ENCODE results near the gene MICA. TPM values are rescaled to one million over a fixed set of nuclear protein-coding genes. Genes with fewer than 3 reads are reported as not detected.

MICA gene
- total and polyA plus RNA-seq, 9 of the 15 experiments (the other 6 are each of a cell fraction or from before 2014, with no cell fraction given): 11.8 to 24.6 (median 16.7) TPM

GRCh38 chr6:31362751-31363150 is 40.6 kb upstream of the MICA start:
- FAIRE-seq: no peak
- Histone ChIP-seq H3K27ac (ENCODE audit: extremely low read depth, low read depth, low read length) (no peak overlapping the region), H3K4me1 (replicated peaks in 1 of 2; ENCODE audit: control insufficient read depth in 2 of 2, insufficient read depth in 2 of 2, low read length in 2 of 2) (no peaks in the 10 kb centered on the region), H3K27me3 (ENCODE audit: control insufficient read depth in 2 of 2, insufficient read depth in 2 of 2, low read length in 2 of 2) (peaks cover 20 to 23% of the 10 kb centered on the region in 2 experiments), H3K9me1 (ENCODE audit: control insufficient read depth, insufficient read depth, low read length) (no peaks in the 10 kb centered on the region), H4K20me1 (replicated peaks; ENCODE audit: control insufficient read depth, insufficient read depth, low read length) (no peaks in the 10 kb centered on the region), H2AFZ (ENCODE audit: low read depth, low read length) (no peak overlapping the region), H3K9me3 (replicated peaks; ENCODE audit: control insufficient read depth, insufficient read depth, low read depth, low read length) (no peaks in the 10 kb centered on the region), H3K36me3 (ENCODE audit: control insufficient read depth, insufficient read depth, low read length) (no peaks in the 10 kb centered on the region), H3K9ac (ENCODE audit: insufficient read depth in 1 of 2, low read depth in 2 of 2, low read length in 2 of 2) (no peak overlapping the region), H3K4me2 (ENCODE audit: insufficient read depth, low read length) (no peak overlapping the region), H3K79me2 (ENCODE audit: control insufficient read depth, insufficient read depth, low read length) (no peaks in the 10 kb centered on the region), H3K4me3 (no peak overlapping the region)
- no TSS peak for BruUV-seq (replicated peaks)
- ATAC-seq: no peak
- ChIA-PET CTCF (ENCODE audit: low intra/inter-chr PET ratio) (no interaction called here), POLR2A (interaction anchor here (0.6 kb wide), 1 partner anchor 252 kb away, joined by 3 read pairs; no protein-coding TSS in a partner anchor)
- intact Hi-C loops (cut with micrococcal nuclease): no loop called here
- in situ Hi-C loops (cut with MboI): no loop called here
- WGBS (ENCODE audit: insufficient coverage, low coverage, missing lambda C conversion rate): under 1% methylated on average over 5 of the region's 5 CpGs
- no peak for TF ChIP-seq SMAD4 (CRISPR knock-in tag; conservative IDR thresholded peaks at IDR 0.05)
- TF ChIP-seq SAFB (IDR thresholded peaks at IDR 0.05; ENCODE audit: borderline replicate concordance, low read depth, low read length): no peak
- TF ChIP-seq FOS (IDR thresholded peaks at IDR 0.05; ENCODE audit: extremely low read depth, insufficient read length): no peak
- TF ChIP-seq RBFOX2 (IDR thresholded peaks at IDR 0.05; ENCODE audit: low read depth, low read length): no peak
- no peak for TF ChIP-seq NR3C1 (CRISPR knock-in tag; IDR thresholded peaks at IDR 0.05)
- no peak for TF ChIP-seq ZNF668 (CRISPR knock-in tag; IDR thresholded peaks at IDR 0.05)
- no peak for TF ChIP-seq DNMT1 (IDR thresholded peaks at IDR 0.05)
- no peak for TF ChIP-seq MIER1 (IDR thresholded peaks at IDR 0.05; ENCODE audit: low read depth)
- DNase-seq (ENCODE audit: extremely low read depth in 1 of 4, low spot score in 3 of 4): no peak

- H3K9ac ChIP-seq (ENCODE audit: insufficient read depth in 1 of 2, low read depth in 2 of 2, low read length in 2 of 2): no peak overlapping the region
- FAIRE-seq (no peak), DNase-seq (ENCODE audit: extremely low read depth in 1 of 4, low spot score in 3 of 4) (no peak), ATAC-seq (no peak)
- H3K4me2 ChIP-seq (ENCODE audit: insufficient read depth, low read length): no peak overlapping the region
- no peak overlapping the region for H2AFZ ChIP-seq (ENCODE audit: low read depth, low read length)
- no peaks in the 10 kb centered on the region for H3K9me1 ChIP-seq (ENCODE audit: control insufficient read depth, insufficient read depth, low read length)
- intact Hi-C loops (cut with micrococcal nuclease): no loop called here
- H3K9me3 ChIP-seq (replicated peaks; ENCODE audit: control insufficient read depth, insufficient read depth, low read depth, low read length): no peaks in the 10 kb centered on the region
- H4K20me1 ChIP-seq (replicated peaks; ENCODE audit: control insufficient read depth, insufficient read depth, low read length): no peaks in the 10 kb centered on the region
- H3K4me1 ChIP-seq (replicated peaks in 1 of 2; ENCODE audit: control insufficient read depth in 2 of 2, insufficient read depth in 2 of 2, low read length in 2 of 2): no peaks in the 10 kb centered on the region
- H3K27ac ChIP-seq (ENCODE audit: extremely low read depth, low read depth, low read length): no peak overlapping the region
- in situ Hi-C loops (cut with MboI): no loop called here
- CTCF ChIA-PET (ENCODE audit: low intra/inter-chr PET ratio): no interaction called here
- H3K79me2 ChIP-seq (ENCODE audit: control insufficient read depth, insufficient read depth, low read length): no peaks in the 10 kb centered on the region
- BruUV-seq (replicated peaks): no TSS peak
- H3K4me3 ChIP-seq: no peak overlapping the region
- no peaks in the 10 kb centered on the region for H3K36me3 ChIP-seq (ENCODE audit: control insufficient read depth, insufficient read depth, low read length)
- H3K27me3 ChIP-seq (ENCODE audit: control insufficient read depth in 2 of 2, insufficient read depth in 2 of 2, low read length in 2 of 2): peaks cover 18 to 23% of the 10 kb centered on the region in 2 experiments
- POLR2A ChIA-PET: no interaction called here
- TF ChIP-seq TBP (optimal IDR thresholded peaks at IDR 0.05; ENCODE audit: low read depth, low read length) (no peak), MAFK (IDR thresholded peaks at IDR 0.05; ENCODE audit: low read length) (no peak), ZFP1 (CRISPR knock-in tag; IDR thresholded peaks at IDR 0.05) (no peak), MLLT1 (IDR thresholded peaks at IDR 0.05) (no peak)
These were observed 39.6 kb upstream of the MICA start for GRCh38 chr6:31363811-31364210.
